ENCODE results near the gene MLLT10. TPM values are rescaled to one million over a fixed set of nuclear protein-coding genes. Genes with fewer than 3 reads are reported as not detected.
"Not testable (repeated sequence)": the region's sequence is repeated elsewhere in the genome, so short reads cannot be mapped to it uniquely, and the experiment has no call there.

Gene MLLT10
- total and polyA plus RNA-seq, 12 donors: 8.5 to 41.1 (median 24.6) TPM

GRCh38 chr10:21707498-21707897, 173.5 kb downstream of the MLLT10 start:
- peaks cover 0 to 15% (median 1%) of the 10 kb centered on the region in 9 donors for H3K36me3 ChIP-seq
- H3K27ac ChIP-seq: no peak overlapping the region
- H3K27me3 ChIP-seq: no peaks in the 10 kb centered on the region
- no peak overlapping the region for H3K4me3 ChIP-seq
- H3K9me3 ChIP-seq: no peaks in the 10 kb centered on the region
- intact Hi-C loops (cut with DNase I): no loop called here
- DNase-seq (no peak), ATAC-seq (no peak)
- TF ChIP-seq CTCF (IDR thresholded peaks at IDR 0.05): no peak
- H3K4me1 ChIP-seq: peaks cover 0 to 23% (median 10%) of the 10 kb centered on the region in 9 donors
- WGBS, 2 donors: 93 to 97% methylated on average over 3 of the region's 3 CpGs

- 77 to 88% methylated on average over 4 of the region's 4 CpGs for WGBS, 2 donors
These were observed 178.9 kb downstream of the MLLT10 start for GRCh38 chr10:21712975-21713374.

GRCh38 chr10:21715531-21716195, 181.6 kb downstream of the MLLT10 start:
- Histone ChIP-seq H3K4me1 (peaks cover 0 to 11% (median 3%) of the 10 kb centered on the region in 9 donors), H3K9me3 (no peaks in the 10 kb centered on the region), H3K27me3 (no peaks in the 10 kb centered on the region), H3K4me3 (no peak overlapping the region), H3K27ac (no peak overlapping the region), H3K36me3 (peaks cover 0 to 68% (median 14%) of the 10 kb centered on the region in 9 donors)
- 55 to 62% methylated on average over 2 of the region's 2 CpGs for WGBS, 2 donors
- DNase-seq (no peak), ATAC-seq (peak in 2 of 8 donors; percentile 44 to 77)
- intact Hi-C loops (cut with DNase I): no loop called here
- TF ChIP-seq CTCF (IDR thresholded peaks at IDR 0.05): no peak

More at GRCh38 chr10:21712975-21713374, 178.9 kb downstream of the MLLT10 start:
- Histone ChIP-seq H3K4me1 (peaks cover 0 to 23% (median 8%) of the 10 kb centered on the region in 9 donors), H3K4me3 (no peak overlapping the region), H3K27me3 (no peaks in the 10 kb centered on the region), H3K36me3 (peaks cover 0 to 47% (median 19%) of the 10 kb centered on the region in 9 donors), H3K9me3 (no peaks in the 10 kb centered on the region), H3K27ac (no peak overlapping the region)
- no peak for TF ChIP-seq CTCF (IDR thresholded peaks at IDR 0.05)
- DNase-seq: no peak
- ATAC-seq: no peak
- intact Hi-C loops (cut with DNase I): no loop called here

- H3K4me3 ChIP-seq; DNase-seq; H3K27me3 ChIP-seq; H3K9me3 ChIP-seq; H3K27ac ChIP-seq; intact Hi-C loops (cut with DNase I); ATAC-seq: not testable (repeated sequence)
- H3K36me3 ChIP-seq: peaks cover 0 to 66% (median 14%) of the 10 kb centered on the region in 9 donors
- WGBS, 2 donors: 93 to 97% methylated on average over 3 of the region's 3 CpGs
- peaks cover 0 to 11% (median 3%) of the 10 kb centered on the region in 9 donors for H3K4me1 ChIP-seq
These were observed 183.5 kb downstream of the MLLT10 start for GRCh38 chr10:21717437-21718054.

GRCh38 chr10:21719502-21719901, 185.5 kb downstream of the MLLT10 start:
- WGBS, 2 donors: 73 to 75% methylated on average over 1 of the region's 1 CpG
- no peak for DNase-seq
- intact Hi-C loops (cut with DNase I): no loop called here
- peaks cover 3 to 25% (median 11%) of the 10 kb centered on the region in 9 donors for H3K4me1 ChIP-seq
- no peak overlapping the region for H3K4me3 ChIP-seq
- H3K27ac ChIP-seq: no peak overlapping the region
- ATAC-seq: no peak
- TF ChIP-seq CTCF (IDR thresholded peaks at IDR 0.05): no peak
- H3K9me3 ChIP-seq: no peaks in the 10 kb centered on the region
- H3K27me3 ChIP-seq: no peaks in the 10 kb centered on the region
- H3K36me3 ChIP-seq: peaks cover 0 to 53% (median 14%) of the 10 kb centered on the region in 9 donors

All from heart right ventricle (tissue), 16 donors.